ENCODE results near the gene NEUROG2. TPM values are rescaled to one million over a fixed set of nuclear protein-coding genes. Genes with fewer than 3 reads are reported as not detected.

Gene NEUROG2
- polyA plus RNA-seq, 1 experiment: not detected

DNA sequence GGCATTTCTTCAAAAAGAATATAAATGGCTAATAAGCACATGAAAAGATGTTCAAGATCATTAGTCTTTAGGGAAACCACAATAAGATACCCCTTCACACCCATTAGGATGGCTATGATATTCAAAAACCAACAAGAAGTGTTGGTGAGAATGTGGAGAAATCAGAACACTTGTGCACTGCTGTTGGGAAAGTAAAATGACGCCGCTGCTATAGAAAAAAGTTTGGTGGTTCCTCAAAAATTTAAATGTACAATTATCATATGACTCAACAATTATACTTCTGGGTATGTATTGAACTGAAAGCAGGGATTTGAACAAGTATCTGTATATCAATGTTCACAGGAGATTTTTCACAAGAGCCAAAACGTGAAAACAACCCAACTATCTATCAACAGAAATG, 29.4 kb upstream of the NEUROG2 start:
- H3K27me3 ChIP-seq (ENCODE audit: control insufficient read depth, insufficient read depth, low read length): no peaks in the 10 kb centered on the region
- TF ChIP-seq, protein P1, sequence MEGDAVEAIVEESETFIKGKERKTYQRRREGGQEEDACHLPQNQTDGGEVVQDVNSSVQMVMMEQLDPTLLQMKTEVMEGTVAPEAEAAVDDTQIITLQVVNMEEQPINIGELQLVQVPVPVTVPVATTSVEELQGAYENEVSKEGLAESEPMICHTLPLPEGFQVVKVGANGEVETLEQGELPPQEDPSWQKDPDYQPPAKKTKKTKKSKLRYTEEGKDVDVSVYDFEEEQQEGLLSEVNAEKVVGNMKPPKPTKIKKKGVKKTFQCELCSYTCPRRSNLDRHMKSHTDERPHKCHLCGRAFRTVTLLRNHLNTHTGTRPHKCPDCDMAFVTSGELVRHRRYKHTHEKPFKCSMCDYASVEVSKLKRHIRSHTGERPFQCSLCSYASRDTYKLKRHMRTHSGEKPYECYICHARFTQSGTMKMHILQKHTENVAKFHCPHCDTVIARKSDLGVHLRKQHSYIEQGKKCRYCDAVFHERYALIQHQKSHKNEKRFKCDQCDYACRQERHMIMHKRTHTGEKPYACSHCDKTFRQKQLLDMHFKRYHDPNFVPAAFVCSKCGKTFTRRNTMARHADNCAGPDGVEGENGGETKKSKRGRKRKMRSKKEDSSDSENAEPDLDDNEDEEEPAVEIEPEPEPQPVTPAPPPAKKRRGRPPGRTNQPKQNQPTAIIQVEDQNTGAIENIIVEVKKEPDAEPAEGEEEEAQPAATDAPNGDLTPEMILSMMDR (IDR thresholded peaks at IDR 0.05; ENCODE audit: insufficient read depth, low read depth, low read length): no peak
- ChIA-PET CTCF (no interaction called here), POLR2A (no interaction called here)
- no peak for DNase-seq (ENCODE audit: low read depth)
- H3K4me3 ChIP-seq (ENCODE audit: low read depth, low read length): no peak overlapping the region
- no peaks in the 10 kb centered on the region for H3K36me3 ChIP-seq (ENCODE audit: control insufficient read depth, insufficient read depth, low read length)

DNA sequence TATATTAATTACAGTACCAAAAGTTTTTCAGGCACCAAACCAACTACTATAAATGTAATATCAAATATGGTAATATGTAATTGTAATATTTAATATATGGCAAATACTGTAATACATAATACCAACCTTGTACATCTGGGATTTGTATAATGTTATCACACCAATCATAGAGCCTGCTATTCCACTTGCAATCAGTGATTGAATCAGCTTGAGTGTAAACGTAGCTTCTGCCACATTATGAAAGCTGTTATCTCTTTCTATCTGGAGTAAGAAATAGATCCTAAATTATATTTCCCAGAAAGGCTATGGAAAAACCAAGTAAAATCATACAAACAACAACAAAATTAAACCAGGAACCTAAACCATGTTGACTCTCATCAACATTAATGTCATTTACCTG, 24.7 kb upstream of the NEUROG2 start:
- ChIA-PET POLR2A (no interaction called here), CTCF (interaction anchor here (0.6 to 1.4 kb wide), 2 partner anchors 12 to 90 kb away, joined by 3 read pairs; no protein-coding TSS in a partner anchor)
- H3K36me3 ChIP-seq (ENCODE audit: control insufficient read depth, insufficient read depth, low read length): no peaks in the 10 kb centered on the region
- H3K27me3 ChIP-seq (ENCODE audit: control insufficient read depth, insufficient read depth, low read length): no peaks in the 10 kb centered on the region
- no peak for DNase-seq (ENCODE audit: low read depth)
- H3K4me3 ChIP-seq (ENCODE audit: low read depth, low read length): no peak overlapping the region
- TF ChIP-seq, protein P1 (IDR thresholded peaks at IDR 0.05; ENCODE audit: insufficient read depth, low read depth, low read length): no peak

DNA sequence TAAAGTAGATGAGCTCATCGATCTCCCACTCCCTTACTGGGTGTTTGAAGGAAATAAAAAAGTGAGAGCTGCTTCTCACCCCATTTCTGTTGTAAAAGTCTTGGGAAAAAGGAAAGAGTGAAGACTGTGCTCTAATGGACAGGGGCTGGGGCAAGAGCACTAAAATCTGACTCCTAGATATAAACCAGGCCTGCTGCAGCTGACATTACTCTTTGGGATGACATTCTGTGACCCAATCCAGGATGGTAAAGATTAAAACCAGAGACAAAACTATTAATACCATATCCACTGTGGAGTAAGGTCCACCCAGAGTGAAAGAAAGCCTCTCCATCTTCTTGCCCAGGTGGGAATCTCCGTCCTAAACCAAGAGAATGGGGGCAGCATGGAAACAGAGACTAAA, 20.1 kb upstream of the NEUROG2 start:
- TF ChIP-seq, protein P1 (IDR thresholded peaks at IDR 0.05; ENCODE audit: insufficient read depth, low read depth, low read length): no peak
- ChIA-PET CTCF (interaction anchor here (0.8 to 0.9 kb wide), 2 partner anchors 9 to 17 kb away, joined by 3 read pairs; no protein-coding TSS in a partner anchor), POLR2A (no interaction called here)
- Histone ChIP-seq H3K36me3 (ENCODE audit: control insufficient read depth, insufficient read depth, low read length) (no peaks in the 10 kb centered on the region), H3K4me3 (ENCODE audit: low read depth, low read length) (no peak overlapping the region), H3K27me3 (ENCODE audit: control insufficient read depth, insufficient read depth, low read length) (no peaks in the 10 kb centered on the region)
- DNase-seq (ENCODE audit: low read depth): no peak

DNA sequence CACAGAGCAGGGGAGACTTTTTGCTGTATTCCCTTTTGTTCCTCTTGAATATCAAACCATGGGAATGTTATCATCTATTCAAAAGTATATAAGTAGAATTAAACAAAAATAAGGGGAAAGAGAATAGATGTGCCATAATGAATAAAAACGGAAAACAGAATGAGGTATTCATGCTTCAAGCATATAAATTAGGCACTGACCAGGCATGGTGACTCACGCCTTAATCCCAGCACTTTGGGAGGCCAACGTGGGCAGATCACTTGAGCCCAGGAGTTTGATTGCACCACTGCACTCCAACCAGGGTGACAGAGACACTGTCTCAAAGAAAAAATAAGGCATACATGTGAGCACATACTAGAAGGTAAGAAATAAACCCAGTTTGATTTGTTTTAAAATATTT, 16.3 kb upstream of the NEUROG2 start:
- TF ChIP-seq, protein P1 (IDR thresholded peaks at IDR 0.05; ENCODE audit: insufficient read depth, low read depth, low read length): no peak
- ChIA-PET POLR2A (no interaction called here), CTCF (interaction anchor here (0.9 kb wide), 1 partner anchor 14 kb away, joined by 3 read pairs; no protein-coding TSS in a partner anchor)
- no peaks in the 10 kb centered on the region for H3K27me3 ChIP-seq (ENCODE audit: control insufficient read depth, insufficient read depth, low read length)
- no peaks in the 10 kb centered on the region for H3K36me3 ChIP-seq (ENCODE audit: control insufficient read depth, insufficient read depth, low read length)
- no peak overlapping the region for H3K4me3 ChIP-seq (ENCODE audit: low read depth, low read length)
- DNase-seq (ENCODE audit: low read depth): no peak

DNA sequence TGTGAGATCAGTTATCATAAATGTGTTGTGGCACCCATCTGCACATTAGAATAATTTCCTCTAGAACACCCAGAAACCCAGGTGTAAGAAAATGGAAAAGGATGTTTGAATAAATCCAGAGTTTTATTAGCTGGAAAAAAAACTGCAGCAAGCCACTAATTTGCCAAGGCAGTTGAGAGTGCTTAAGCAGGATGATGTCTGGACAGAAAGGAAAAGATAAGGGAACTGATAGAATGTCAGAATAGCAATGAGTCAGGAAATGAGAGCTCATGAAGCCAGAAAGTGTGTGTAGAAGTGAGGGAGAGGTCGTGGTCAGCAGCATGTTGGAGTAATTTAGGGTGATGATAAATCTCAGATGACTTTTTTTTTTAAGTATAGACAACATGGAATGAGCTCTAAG, 15.2 kb upstream of the NEUROG2 start:
- Histone ChIP-seq H3K27me3 (ENCODE audit: control insufficient read depth, insufficient read depth, low read length) (no peaks in the 10 kb centered on the region), H3K36me3 (ENCODE audit: control insufficient read depth, insufficient read depth, low read length) (no peaks in the 10 kb centered on the region), H3K4me3 (ENCODE audit: low read depth, low read length) (no peak overlapping the region)
- TF ChIP-seq, protein P1 (IDR thresholded peaks at IDR 0.05; ENCODE audit: insufficient read depth, low read depth, low read length): no peak
- POLR2A ChIA-PET: no interaction called here
- CTCF ChIA-PET: interaction anchor here (0.8 to 1.3 kb wide), 3 partner anchors 9 to 212 kb away, joined by 3 to 4 read pairs (median 3); no protein-coding TSS in a partner anchor
- DNase-seq (ENCODE audit: low read depth): no peak

Measured in BJ (cell line).